Activated naive CD4-positive, alpha-beta T cell treated with anti-CD3 and anti-CD28 coated beads for 36 hours (primary cell): ENCODE data around the gene WDFY2. TPM values are rescaled to one million over a fixed set of nuclear protein-coding genes. Genes with fewer than 3 reads are reported as not detected.
A peak's percentile ranks its signal among the peaks of the same experiment; 100 is the strongest.
"Not testable (repeated sequence)": the region's sequence is repeated elsewhere in the genome, so short reads cannot be mapped to it uniquely, and the experiment has no call there.

Experiments
- CTCF ChIA-PET: fragments of 350-600 bp; sonication (Branson Sonifier 250); formaldehyde crosslinking; loops from one replicate; lab custom pipeline; 2021; ENCODE audit warnings: antibody characterized with exemption; lab: Charles Lee
- DNase-seq: peaks from one replicate; pipeline ENCODE4 v3.0.0-alpha.2; 2020
- H3K27ac Mint-ChIP-seq: one replicate; pipeline ENCODE4 v1.8.0; 2021; ENCODE audit warnings: mild to moderate bottlenecking, mixed read lengths
- H3K27me3 Mint-ChIP-seq: one replicate; pipeline ENCODE4 v1.8.0; 2021; ENCODE audit warnings: low read depth, mixed read lengths
- H3K36me3 Mint-ChIP-seq: one replicate; pipeline ENCODE4 v1.8.0; 2021; ENCODE audit warnings: low read depth, mixed read lengths
- H3K4me1 Mint-ChIP-seq: one replicate; pipeline ENCODE4 v1.8.0; 2021; ENCODE audit warnings: low read depth, mixed read lengths
- H3K4me3 Mint-ChIP-seq: one replicate; pipeline ENCODE4 v1.8.0; 2021; ENCODE audit warnings: mild to moderate bottlenecking, moderate library complexity, mixed read lengths
- H3K9me3 Mint-ChIP-seq: one replicate; pipeline ENCODE4 v1.8.0; 2021; ENCODE audit warnings: mixed read lengths
- intact Hi-C: fragments of 100-400 bp; cut with micrococcal nuclease; formaldehyde crosslinking; loops from one replicate; pipeline ENCODE4 v1.15.1; 2023
- total RNA-seq, 2 experiments: library from RNA; stranded (reverse); gene quantifications; one replicate each; pipeline ENCODE4 v1.2.3, GENCODE V29; 2021

Gene WDFY2
- total RNA-seq, 2 experiments from 2014 or later = 8.3 to 11.3 TPM

DNA sequence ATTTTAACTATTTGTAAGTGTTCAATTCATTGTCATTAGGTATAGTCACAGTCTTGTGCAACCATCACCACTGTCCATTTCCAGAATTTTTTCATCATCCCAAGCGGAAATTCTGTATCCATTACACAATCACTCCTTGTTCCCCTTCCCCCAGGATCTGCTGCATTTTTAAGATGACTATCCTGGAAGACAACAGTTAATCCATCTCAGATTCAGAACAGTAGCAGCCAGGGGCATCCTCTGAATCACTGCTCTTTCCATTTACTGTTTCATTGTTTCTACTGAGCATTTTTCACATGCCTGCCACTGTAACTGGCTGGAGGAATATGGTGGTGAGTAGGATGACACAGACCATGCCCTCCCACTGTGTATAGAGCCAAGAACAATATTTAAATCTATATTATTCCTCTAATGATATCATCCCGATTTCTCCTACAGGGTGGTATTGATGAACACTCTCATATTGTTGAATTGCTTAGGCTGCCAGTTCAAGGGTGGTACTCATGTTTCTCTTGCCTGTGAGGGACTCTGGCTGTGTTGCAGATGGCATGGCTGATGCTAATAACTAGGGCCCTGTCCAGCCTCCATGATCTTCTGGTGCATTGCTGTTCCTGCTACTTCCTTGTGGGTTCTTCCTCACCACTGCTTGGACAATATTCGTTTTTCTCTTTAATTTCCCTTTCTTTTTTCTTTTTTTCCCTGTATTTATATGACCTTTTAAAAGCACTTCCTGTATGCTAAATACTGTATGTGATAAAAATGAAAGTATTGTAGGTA, 59.0 kb downstream of the WDFY2 start:
- Mint-ChIP-seq H3K4me1 (peaks cover 40% of the 10 kb centered on the region), H3K4me3 (no peak overlapping the region), H3K9me3 (peaks cover 3% of the 10 kb centered on the region), H3K27ac (no peak overlapping the region), H3K36me3 (no peaks in the 10 kb centered on the region), H3K27me3 (no peaks in the 10 kb centered on the region)
- CTCF ChIA-PET = interaction anchor here (0.6 kb wide), 1 partner anchor 518 kb away, joined by 3 read pairs; no protein-coding TSS in a partner anchor
- DNase-seq = peak; percentile 20
- intact Hi-C loops = loop anchor here (1.0 kb wide), 1 partner anchor 8 kb away; no protein-coding TSS in a partner anchor

DNA sequence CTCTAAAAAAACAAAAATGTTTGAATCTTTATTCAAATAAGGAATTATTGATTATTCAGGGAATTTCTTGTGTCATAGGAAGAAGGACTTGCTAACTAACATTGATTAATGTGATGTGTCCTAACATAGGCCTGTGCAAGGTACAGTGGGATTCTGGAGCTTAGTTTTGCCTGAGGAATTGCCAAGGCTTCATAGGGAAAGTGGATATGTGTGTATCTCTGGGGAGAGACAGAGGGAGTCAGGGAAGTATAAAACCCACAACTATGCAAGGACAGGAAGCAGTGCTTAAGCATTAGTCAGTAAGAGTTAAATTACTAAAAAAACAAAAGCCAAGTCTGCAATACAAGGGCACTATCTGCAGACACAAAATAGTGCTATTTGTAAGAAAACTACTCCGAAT, 59.6 kb downstream of the WDFY2 start:
- intact Hi-C loops = loop anchor here (1.0 to 2.0 kb wide), 3 partner anchors 9 to 121 kb away; no protein-coding TSS in a partner anchor
- H3K9me3 Mint-ChIP-seq = peaks cover 3% of the 10 kb centered on the region
- peak overlapping the region; percentile 9 for H3K27ac Mint-ChIP-seq
- peaks cover 40% of the 10 kb centered on the region for H3K4me1 Mint-ChIP-seq
- H3K27me3 Mint-ChIP-seq = no peaks in the 10 kb centered on the region
- H3K4me3 Mint-ChIP-seq = no peak overlapping the region
- DNase-seq = no peak
- CTCF ChIA-PET = interaction anchor here (0.5 to 0.6 kb wide), 2 partner anchors 10 to 518 kb away, joined by 3 read pairs; no protein-coding TSS in a partner anchor
- H3K36me3 Mint-ChIP-seq = no peaks in the 10 kb centered on the region

DNA sequence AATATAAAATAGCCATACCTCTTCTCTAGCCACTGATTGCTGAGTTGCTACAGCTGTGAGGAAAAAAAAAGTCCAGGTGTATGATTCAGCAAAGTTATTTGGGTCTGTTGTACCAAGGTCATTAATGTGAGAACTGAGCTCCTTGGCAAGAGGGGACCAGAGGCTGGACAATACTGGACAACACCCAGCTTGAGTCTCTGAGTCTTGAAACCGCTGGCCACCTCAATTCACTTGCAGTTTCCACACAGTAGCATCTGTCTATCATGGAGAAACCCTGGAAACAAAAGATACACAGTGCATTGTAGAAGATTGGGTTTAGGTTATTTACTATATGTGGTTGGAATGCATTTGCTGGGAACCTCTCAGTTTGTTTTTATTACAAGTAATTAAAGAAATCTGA, 60.4 kb downstream of the WDFY2 start:
- DNase-seq = no peak
- intact Hi-C loops = loop anchor here (1.0 to 2.0 kb wide), 5 partner anchors 30 to 191 kb away; partner anchors contain the start of gene INTS6
- Mint-ChIP-seq H3K27ac (peak overlapping the region; percentile 28), H3K27me3 (no peaks in the 10 kb centered on the region), H3K4me1 (peaks cover 40% of the 10 kb centered on the region), H3K4me3 (no peak overlapping the region), H3K9me3 (peaks cover 4% of the 10 kb centered on the region), H3K36me3 (no peaks in the 10 kb centered on the region)
- CTCF ChIA-PET = interaction anchor here (0.7 to 1.4 kb wide), 5 partner anchors 30 to 483 kb away, joined by 3 to 5 read pairs (median 3); no protein-coding TSS in a partner anchor

DNA sequence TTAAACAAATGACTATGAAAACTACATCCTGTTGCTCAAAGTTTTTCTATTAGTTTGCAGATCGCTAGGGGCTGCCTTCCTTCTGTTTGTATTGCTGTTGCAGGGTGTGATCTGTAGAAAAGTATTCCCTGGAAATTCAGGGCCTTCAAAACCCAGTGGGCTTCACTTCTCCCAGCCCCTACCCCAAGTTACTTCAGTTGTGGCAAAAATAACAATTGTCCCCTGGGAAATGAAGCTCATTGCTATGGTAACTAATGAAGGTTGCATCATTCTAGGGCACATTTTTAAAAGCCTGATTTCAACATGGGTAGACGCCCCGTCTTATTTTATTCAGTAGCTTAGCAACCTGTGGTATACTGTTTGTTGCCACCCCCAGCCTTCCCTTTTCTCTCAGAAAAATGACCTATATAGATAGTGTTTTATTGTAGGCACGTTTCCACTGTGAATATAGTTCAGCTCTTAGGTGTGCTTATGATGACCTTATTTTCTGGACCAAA, 60.9 kb downstream of the WDFY2 start:
- CTCF ChIA-PET = interaction anchor here (0.7 to 1.4 kb wide), 5 partner anchors 30 to 483 kb away, joined by 3 to 5 read pairs (median 3); no protein-coding TSS in a partner anchor
- H3K36me3 Mint-ChIP-seq = no peaks in the 10 kb centered on the region
- H3K9me3 Mint-ChIP-seq = peaks cover 4% of the 10 kb centered on the region
- intact Hi-C loops = loop anchor here (1.0 to 2.0 kb wide), 5 partner anchors 31 to 192 kb away; partner anchors contain the start of gene INTS6
- peak overlapping the region; percentile 30 for H3K4me3 Mint-ChIP-seq
- H3K27ac Mint-ChIP-seq = peak overlapping the region; percentile 39
- no peaks in the 10 kb centered on the region for H3K27me3 Mint-ChIP-seq
- DNase-seq = peak; percentile 22
- peaks cover 40% of the 10 kb centered on the region for H3K4me1 Mint-ChIP-seq

DNA sequence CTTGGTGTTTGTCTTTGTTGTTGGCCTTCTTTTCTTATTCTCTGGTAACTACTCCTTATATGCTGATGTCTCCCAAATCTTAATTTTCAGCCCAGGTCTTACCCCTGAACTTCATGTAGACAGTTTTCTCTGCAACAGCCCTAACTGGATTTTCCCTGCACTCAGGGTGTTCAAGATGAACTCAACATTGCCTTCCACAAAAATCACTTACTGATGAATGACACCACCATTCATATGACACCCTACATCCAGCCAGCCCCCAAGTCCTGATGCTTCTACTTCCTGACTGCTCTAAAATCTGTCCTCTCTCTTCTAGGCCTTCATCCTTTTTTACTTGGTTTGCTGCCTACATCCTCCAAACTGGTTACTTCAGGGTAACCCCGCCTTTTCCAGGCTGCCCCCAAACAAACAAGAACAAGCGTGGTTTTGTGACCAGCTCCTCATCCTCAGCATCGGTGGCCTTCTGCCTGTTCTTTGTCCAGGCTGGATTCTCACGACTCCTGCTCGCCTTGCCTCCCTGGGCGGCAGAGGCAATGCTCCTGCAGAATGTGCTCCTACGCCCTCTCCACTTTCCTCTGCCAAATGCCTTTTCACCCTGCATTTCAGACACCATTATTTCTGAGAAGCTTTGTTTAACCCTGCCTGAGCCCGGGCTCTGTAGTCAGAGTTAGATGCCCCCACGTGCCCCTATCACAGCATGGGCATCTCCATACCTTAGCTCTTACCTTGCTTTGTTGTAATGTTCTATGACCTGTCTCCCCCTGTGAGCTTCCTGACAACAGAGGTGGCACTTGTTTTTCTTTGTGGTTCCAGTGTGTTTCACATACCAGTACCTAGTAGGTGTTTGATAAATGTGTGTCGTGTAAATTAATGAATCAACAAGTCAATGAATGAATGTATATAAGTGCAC, 61.8 kb downstream of the WDFY2 start:
- H3K36me3 Mint-ChIP-seq = peaks cover 2% of the 10 kb centered on the region
- peak overlapping the region; percentile 2 for H3K4me3 Mint-ChIP-seq
- CTCF ChIA-PET = interaction anchor here (0.9 to 1.4 kb wide), 2 partner anchors 118 to 359 kb away, joined by 3 to 4 read pairs; no protein-coding TSS in a partner anchor
- peak overlapping the region; percentile 39 for H3K27ac Mint-ChIP-seq
- no peaks in the 10 kb centered on the region for H3K27me3 Mint-ChIP-seq
- peaks cover 4% of the 10 kb centered on the region for H3K9me3 Mint-ChIP-seq
- no peak for DNase-seq
- peaks cover 40% of the 10 kb centered on the region for H3K4me1 Mint-ChIP-seq
- intact Hi-C loops = loop anchor here (1.0 to 2.0 kb wide), 5 partner anchors 32 to 193 kb away; partner anchors contain the start of gene INTS6

DNA sequence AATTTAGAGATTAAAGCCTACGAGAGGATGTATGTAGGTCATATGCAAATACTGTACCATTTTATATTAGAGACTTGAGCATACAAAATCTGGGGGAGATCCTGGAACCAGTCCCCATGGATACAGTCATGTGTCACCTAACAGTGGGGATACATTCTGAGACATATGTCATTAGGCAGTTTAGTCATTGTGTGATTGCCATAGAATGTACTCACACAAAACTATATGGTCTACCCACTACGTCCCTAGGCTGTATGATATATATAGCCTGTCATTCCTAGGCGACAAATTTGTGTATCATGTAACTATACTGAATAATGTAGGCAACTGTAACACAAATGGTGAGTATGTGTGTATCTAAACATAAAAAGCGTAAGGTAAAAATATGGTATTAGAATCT, 62.8 kb downstream of the WDFY2 start:
- no peak for DNase-seq
- no peak overlapping the region for H3K4me3 Mint-ChIP-seq
- no peak overlapping the region for H3K27ac Mint-ChIP-seq
- intact Hi-C loops = no loop called here
- peaks cover 40% of the 10 kb centered on the region for H3K4me1 Mint-ChIP-seq
- no peaks in the 10 kb centered on the region for H3K27me3 Mint-ChIP-seq
- H3K36me3 Mint-ChIP-seq = peaks cover 5% of the 10 kb centered on the region
- CTCF ChIA-PET = no interaction called here
- peaks cover 7% of the 10 kb centered on the region for H3K9me3 Mint-ChIP-seq

DNA sequence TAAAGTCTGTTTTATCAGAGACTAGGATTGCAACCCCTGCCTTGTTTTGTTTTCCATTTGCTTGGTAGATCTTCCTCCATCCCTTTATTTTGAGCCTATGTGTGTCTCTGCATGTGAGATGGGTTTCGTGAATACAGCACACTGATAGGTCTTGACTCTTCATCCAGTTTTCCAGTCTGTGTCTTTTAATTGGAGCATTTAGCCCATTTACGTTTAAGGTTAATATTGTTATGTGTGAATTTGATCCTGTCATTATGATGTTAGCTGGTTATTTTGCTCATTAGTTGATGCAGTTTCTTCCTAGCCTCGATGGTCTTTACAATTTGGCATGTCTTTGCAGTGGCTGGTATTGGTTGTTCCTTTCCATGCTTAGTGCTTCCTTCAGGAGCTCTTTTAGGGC, 67.9 kb downstream of the WDFY2 start:
- H3K4me1 Mint-ChIP-seq, H3K27ac Mint-ChIP-seq, DNase-seq, H3K4me3 Mint-ChIP-seq, H3K27me3 Mint-ChIP-seq, intact Hi-C loops, CTCF ChIA-PET: not testable (repeated sequence)
- Mint-ChIP-seq H3K36me3 (peaks cover 18% of the 10 kb centered on the region), H3K9me3 (peaks cover 24% of the 10 kb centered on the region)

DNA sequence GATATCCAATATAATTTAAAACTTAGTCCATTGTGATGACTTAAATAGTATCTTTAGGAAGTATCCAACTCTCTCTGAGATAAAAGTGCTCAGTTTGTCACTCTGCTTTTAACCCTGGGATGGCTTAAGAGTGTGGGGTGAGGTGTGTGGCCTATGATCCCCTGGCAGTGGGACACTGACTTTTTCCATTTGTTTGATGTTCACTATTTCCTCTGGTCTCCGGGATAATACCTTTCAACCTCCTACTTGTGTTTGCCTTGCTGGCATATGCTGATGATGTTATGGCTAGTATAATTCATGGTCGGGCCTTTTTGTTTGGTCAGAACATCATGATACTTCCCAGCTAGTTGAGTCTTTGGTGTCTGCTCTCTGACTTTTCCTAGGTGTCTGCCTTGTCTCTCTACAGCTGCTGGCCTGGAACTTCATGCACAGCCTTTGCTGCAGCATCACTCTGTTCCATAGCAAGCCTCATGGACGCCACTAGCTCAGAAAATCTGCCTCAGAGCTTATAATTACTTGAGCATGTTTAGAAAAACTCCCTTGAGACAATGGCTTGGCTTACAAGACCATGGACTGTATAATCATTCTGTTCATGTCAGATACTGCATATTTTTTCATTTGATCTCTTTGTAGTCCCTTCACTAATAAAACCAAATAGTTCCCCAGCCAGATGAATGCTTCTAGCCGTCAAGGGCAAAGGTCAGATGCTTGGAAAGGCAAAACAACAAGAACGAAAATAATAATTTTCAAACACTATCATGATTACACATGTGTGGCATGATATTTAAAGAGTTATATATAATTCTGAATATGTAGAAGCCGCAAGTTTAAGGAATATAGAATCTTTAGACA, 75.2 kb downstream of the WDFY2 start:
- Mint-ChIP-seq H3K27me3 (no peaks in the 10 kb centered on the region), H3K27ac (no peak overlapping the region), H3K36me3 (peaks cover 15% of the 10 kb centered on the region), H3K9me3 (peaks cover 15% of the 10 kb centered on the region), H3K4me3 (no peak overlapping the region), H3K4me1 (peaks cover 10% of the 10 kb centered on the region)
- intact Hi-C loops = no loop called here
- CTCF ChIA-PET = no interaction called here
- DNase-seq = no peak

DNA sequence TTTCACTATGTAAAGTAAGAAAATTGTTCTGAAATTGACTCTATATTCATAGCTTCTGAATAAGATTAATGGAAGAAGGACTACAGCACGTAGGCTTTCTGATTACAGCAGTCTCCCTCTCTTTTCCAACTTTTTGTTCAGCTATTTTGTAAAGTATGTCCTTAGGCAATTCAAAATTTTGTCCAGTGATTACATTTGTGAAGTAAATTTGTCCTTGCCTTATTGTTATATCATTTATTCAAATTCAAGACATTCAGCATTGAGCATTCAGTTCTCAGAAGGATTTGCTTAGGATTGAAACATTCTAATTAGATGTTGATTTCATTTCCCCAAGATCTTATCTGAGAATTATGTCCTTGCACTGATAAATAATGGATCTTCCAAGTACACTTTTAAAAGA, 76.6 kb downstream of the WDFY2 start:
- no peak for DNase-seq
- H3K4me1 Mint-ChIP-seq = peaks cover 10% of the 10 kb centered on the region
- H3K27ac Mint-ChIP-seq = no peak overlapping the region
- H3K9me3 Mint-ChIP-seq = peaks cover 10% of the 10 kb centered on the region
- H3K4me3 Mint-ChIP-seq = no peak overlapping the region
- no peaks in the 10 kb centered on the region for H3K27me3 Mint-ChIP-seq
- intact Hi-C loops = no loop called here
- CTCF ChIA-PET = no interaction called here
- H3K36me3 Mint-ChIP-seq = peaks cover 11% of the 10 kb centered on the region

DNA sequence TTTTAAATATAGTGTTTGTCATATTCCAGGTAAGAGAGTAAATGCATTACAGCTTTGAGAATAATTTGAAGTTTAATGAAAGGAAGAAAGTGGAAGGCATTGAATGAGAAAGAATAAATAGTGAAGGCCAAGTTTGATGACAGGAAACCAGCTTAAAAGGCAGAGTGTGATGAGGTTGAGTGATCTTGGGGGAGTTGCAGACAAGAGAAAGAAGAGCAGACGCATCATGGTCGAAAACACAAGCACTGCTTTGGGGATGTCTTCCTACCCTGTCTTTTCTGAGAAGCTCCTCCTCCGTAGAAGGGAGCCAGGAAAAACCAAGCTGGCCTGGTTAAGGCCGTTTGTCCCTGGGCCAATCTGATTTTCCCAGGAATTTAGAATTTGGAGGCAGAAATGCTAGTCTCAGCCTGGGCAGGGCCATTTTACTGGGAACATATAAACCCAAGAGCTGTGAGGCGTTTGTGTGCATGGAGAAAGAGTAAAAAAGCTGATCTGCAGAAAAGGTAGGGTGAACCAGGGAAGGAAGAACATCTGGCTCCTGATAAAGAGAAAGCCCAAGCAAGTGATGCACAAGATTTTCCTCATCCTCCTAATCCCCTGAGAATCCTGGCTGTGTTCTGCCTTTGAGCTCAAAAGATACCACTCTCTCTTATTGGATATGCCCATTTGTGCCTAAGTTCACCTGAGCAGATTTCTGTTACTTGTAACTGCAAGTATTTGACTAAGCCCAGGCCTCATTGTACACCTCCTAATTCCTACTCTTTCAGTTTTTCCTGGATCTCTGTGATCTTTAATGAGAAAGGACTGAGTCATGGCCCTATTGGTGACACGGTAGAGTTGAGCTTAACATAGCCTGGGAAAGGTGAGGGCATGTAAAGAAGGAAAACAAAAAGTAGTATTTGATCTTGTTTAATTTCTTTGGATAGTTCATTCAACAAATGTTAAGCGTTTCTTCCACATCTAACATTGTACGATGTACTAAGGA, 80.0 kb downstream of the WDFY2 start:
- no peak overlapping the region for H3K27ac Mint-ChIP-seq
- DNase-seq = no peak
- no peak overlapping the region for H3K4me3 Mint-ChIP-seq
- intact Hi-C loops = no loop called here
- peaks cover 3% of the 10 kb centered on the region for H3K36me3 Mint-ChIP-seq
- peaks cover 18% of the 10 kb centered on the region for H3K4me1 Mint-ChIP-seq
- H3K27me3 Mint-ChIP-seq = no peaks in the 10 kb centered on the region
- no peaks in the 10 kb centered on the region for H3K9me3 Mint-ChIP-seq
- CTCF ChIA-PET = no interaction called here
